Measurements from ENCODE around the gene ZNF362.

The ZNF362 gene

GRCh38 chr1:33317354-33317753 lies 61.1 kb downstream of the ZNF362 start:
- no peak for DNase-seq (ENCODE audit: low read depth, low spot score)
- no peak for TF ChIP-seq CTCF (IDR thresholded peaks at IDR 0.05; ENCODE audit: low read depth, low read length)
- no peak overlapping the region for H3K4me3 ChIP-seq (ENCODE audit: low read depth, low read length)
- in situ Hi-C loops (cut with HindIII; ENCODE audit: low sequenced_read_pairs) = no loop called here

GRCh38 chr1:33317946-33318345 lies 61.7 kb downstream of the ZNF362 start:
- no peak for DNase-seq (ENCODE audit: low read depth, low spot score)
- H3K4me3 ChIP-seq (ENCODE audit: low read depth, low read length) = no peak overlapping the region
- in situ Hi-C loops (cut with HindIII; ENCODE audit: low sequenced_read_pairs) = no loop called here
- no peak for TF ChIP-seq CTCF (IDR thresholded peaks at IDR 0.05; ENCODE audit: low read depth, low read length)

- in situ Hi-C loops (cut with HindIII; ENCODE audit: low sequenced_read_pairs) = no loop called here
- DNase-seq (ENCODE audit: low read depth, low spot score) = no peak
- no peak for TF ChIP-seq CTCF (IDR thresholded peaks at IDR 0.05; ENCODE audit: low read depth, low read length)
- H3K4me3 ChIP-seq (ENCODE audit: low read depth, low read length) = no peak overlapping the region
These were observed 63.1 kb downstream of the ZNF362 start for GRCh38 chr1:33319186-33319948.

- in situ Hi-C loops (cut with HindIII; ENCODE audit: low sequenced_read_pairs) = no loop called here
- TF ChIP-seq CTCF (IDR thresholded peaks at IDR 0.05; ENCODE audit: low read depth, low read length) = no peak
- no peak overlapping the region for H3K4me3 ChIP-seq (ENCODE audit: low read depth, low read length)
- no peak for DNase-seq (ENCODE audit: low read depth, low spot score)
These were observed 63.8 kb downstream of the ZNF362 start for GRCh38 chr1:33319949-33320618.

GRCh38 chr1:33320619-33321165 lies 64.4 kb downstream of the ZNF362 start, which contains the start of gene A3GALT2:
A3GALT2 (minus strand) TSS chr1:33321098; CDS start chr1:33321098, 0 bp downstream.
- DNase-seq (ENCODE audit: low read depth, low spot score) = no peak
- H3K4me3 ChIP-seq (ENCODE audit: low read depth, low read length) = no peak within 1 kb of the TSS
- TF ChIP-seq CTCF (IDR thresholded peaks at IDR 0.05; ENCODE audit: low read depth, low read length) = no peak
- in situ Hi-C loops (cut with HindIII; ENCODE audit: low sequenced_read_pairs) = no loop called here

GRCh38 chr1:33321178-33321577 lies 64.9 kb downstream of the ZNF362 start:
- no peak overlapping the region for H3K4me3 ChIP-seq (ENCODE audit: low read depth, low read length)
- no peak for TF ChIP-seq CTCF (IDR thresholded peaks at IDR 0.05; ENCODE audit: low read depth, low read length)
- in situ Hi-C loops (cut with HindIII; ENCODE audit: low sequenced_read_pairs) = no loop called here
- DNase-seq (ENCODE audit: low read depth, low spot score) = no peak
